ENCODE measurements around the gene TPSAB1.

DNA sequence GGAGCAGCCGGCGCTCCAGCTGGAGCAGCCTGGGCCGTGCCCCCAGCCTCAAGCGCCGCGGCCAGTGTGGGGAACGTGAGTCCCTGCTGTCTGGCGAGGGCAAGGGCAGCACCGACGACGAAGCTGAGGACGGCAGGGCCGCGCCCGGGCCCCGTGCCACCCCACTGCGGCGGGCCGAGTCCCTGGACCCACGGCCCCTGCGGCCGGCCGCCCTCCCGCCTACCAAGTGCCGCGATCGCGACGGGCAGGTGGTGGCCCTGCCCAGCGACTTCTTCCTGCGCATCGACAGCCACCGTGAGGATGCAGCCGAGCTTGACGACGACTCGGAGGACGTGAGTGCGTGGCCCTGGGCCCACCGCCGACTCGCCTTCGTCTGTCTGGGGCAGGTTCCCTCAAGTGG lies 31.4 kb upstream of the TPSAB1 start:
- no peak for TF ChIP-seq EZH2 (IDR thresholded peaks at IDR 0.05; ENCODE audit: insufficient read depth, poor library complexity, severe bottlenecking)
- no peak for TF ChIP-seq EZH2phosphoT487 (IDR thresholded peaks at IDR 0.05; ENCODE audit: insufficient read depth, low read depth)
